Measurements from ENCODE around the gene GFER.

The GFER gene

DNA sequence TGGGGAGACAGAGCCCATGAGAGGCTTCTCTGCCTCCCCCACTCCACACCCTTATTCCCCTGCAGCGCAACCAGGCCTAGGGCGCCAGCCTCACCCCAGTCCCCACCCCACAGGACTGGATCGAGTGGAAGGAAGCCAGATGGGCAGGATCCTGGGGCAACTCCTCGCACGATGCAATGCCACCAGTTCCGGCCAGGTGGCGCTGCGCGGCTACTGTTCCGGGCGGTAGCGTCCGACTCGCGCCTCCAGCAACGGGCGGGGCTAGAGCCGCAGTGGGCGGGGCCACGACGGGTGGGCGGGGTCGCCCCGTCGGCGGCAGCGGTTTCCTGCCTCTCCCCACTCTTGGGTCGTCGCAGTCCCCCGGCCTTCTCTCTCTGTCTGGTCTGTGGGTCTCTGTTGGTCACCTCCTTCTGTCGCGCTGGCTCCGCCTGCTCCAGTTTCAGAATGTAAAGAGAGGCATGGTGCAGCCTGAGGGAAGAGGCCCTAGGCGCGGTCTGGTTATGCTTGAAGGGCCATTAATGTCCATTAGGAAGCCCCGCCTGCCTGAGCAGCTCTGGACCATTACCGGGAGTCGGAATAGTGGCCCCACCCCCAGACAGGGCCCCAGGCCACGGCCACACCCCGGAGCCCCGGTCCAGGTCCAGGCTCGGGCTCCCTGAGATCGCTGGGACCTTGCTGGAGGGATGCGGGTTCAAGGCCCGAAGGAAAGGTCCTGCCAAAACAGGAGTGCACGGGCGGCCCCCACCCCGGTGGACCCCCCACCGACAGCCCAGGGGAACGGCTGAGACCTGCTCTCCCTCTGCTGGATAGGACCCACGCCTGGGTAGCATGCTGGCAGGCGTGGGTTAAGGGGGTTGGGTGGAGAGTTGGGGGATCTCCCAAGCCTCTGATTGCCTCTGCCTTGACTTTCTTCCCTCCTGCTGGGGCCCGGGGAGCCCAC, 39.4 kb downstream of the GFER start:
- H3K23ac ChIP-seq (ENCODE audit: low read depth, low read length, poor library complexity): peak overlapping the region; percentile 89
- H2BK120ac ChIP-seq (ENCODE audit: low read depth, low read length): peak overlapping the region; percentile 83
- H3K9ac ChIP-seq (ENCODE audit: low read depth, low read length, poor library complexity): peak overlapping the region; percentile 63
- peak overlapping the region; percentile 94 for H3K18ac ChIP-seq (ENCODE audit: low read length)
- H2BK5ac ChIP-seq (ENCODE audit: low read length): peak overlapping the region; percentile 53
- H2BK12ac ChIP-seq (ENCODE audit: low read length): no peak overlapping the region
- peak overlapping the region; percentile 95 for H2BK15ac ChIP-seq (ENCODE audit: low read length)
- DNase-seq (ENCODE audit: low spot score): peak; percentile 92
- peaks cover 4 to 5% of the 10 kb centered on the region in 2 donors for H3K9me3 ChIP-seq (replicated peaks in 1 of 2; ENCODE audit: control insufficient read depth in 2 of 2, insufficient read depth in 1 of 2, low read depth in 1 of 2, low read length in 2 of 2)
- H3K79me1 ChIP-seq (ENCODE audit: low read depth, low read length): no peaks in the 10 kb centered on the region
- peak overlapping the region; percentile 8 for H3K4ac ChIP-seq (ENCODE audit: low read length)
- H3K36me3 ChIP-seq (replicated peaks in 1 of 2; ENCODE audit: control insufficient read depth in 2 of 2, insufficient read depth in 2 of 2, low read length in 2 of 2): no peaks in the 10 kb centered on the region
- peak overlapping the region; percentile 34 to 66 for H3K4me3 ChIP-seq (ENCODE audit: low read length in 2 of 2)
- H4K91ac ChIP-seq (ENCODE audit: low read depth, low read length, poor library complexity): no peak overlapping the region
- H3K14ac ChIP-seq (ENCODE audit: low read length): peak overlapping the region; percentile 90
- H3K27ac ChIP-seq (replicated peaks; ENCODE audit: low read length): no peak overlapping the region
- peak overlapping the region; percentile 80 for H3K4me2 ChIP-seq (ENCODE audit: insufficient read depth, low read length, poor library complexity, severe bottlenecking)
- peak overlapping the region; percentile 97 for H2AK5ac ChIP-seq (ENCODE audit: low read depth, low read length)
- peaks cover 22 to 67% (median 62%) of the 10 kb centered on the region in 3 experiments for H3K27me3 ChIP-seq (ENCODE audit: control insufficient read depth in 3 of 3, insufficient read depth in 3 of 3, low read depth in 1 of 3, low read length in 3 of 3)
- no CpG with 5 or more reads among the region's 53 CpGs for WGBS, 2 donors (ENCODE audit: extremely low coverage in 2 of 2, insufficient read length in 2 of 2, insufficient replicate concordance in 1 of 2)
- H4K8ac ChIP-seq (ENCODE audit: low read depth, low read length): no peak overlapping the region
- H2AFZ ChIP-seq (ENCODE audit: low read length): peak overlapping the region; percentile 93
- peaks cover 11 to 17% of the 10 kb centered on the region in 2 donors for H3K4me1 ChIP-seq (ENCODE audit: control insufficient read depth in 2 of 2, insufficient read depth in 1 of 2, low read depth in 1 of 2, low read length in 2 of 2)

DNA sequence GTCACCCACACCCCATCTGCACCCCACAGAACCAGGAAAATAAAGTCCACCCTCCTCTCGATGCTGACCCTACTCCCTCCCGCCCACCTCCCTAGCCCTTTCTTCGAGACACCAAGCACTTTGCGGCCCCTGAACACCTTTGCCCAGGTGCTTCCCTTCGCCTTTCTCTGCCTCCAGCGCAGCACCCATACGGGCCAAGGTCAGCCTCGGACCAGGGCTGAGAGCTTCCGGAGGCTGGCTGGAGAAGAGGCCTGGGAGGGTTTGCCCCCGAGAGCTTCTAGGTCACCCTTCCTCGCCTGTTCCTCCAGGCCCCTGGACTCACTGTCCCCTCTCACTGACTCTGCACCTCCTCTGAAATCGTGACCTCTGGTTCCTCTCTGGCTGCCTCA, 40.0 kb downstream of the GFER start:
- no peak overlapping the region for H4K91ac ChIP-seq (ENCODE audit: low read depth, low read length, poor library complexity)
- peaks cover 4% of the 10 kb centered on the region for H3K79me1 ChIP-seq (ENCODE audit: low read depth, low read length)
- H3K4ac ChIP-seq (ENCODE audit: low read length): peak overlapping the region; percentile 8
- no peak overlapping the region for H2BK12ac ChIP-seq (ENCODE audit: low read length)
- no peaks in the 10 kb centered on the region for H3K36me3 ChIP-seq (replicated peaks in 1 of 2; ENCODE audit: control insufficient read depth in 2 of 2, insufficient read depth in 2 of 2, low read length in 2 of 2)
- no peak overlapping the region for H3K4me2 ChIP-seq (ENCODE audit: insufficient read depth, low read length, poor library complexity, severe bottlenecking)
- peaks cover 11 to 17% of the 10 kb centered on the region in 2 donors for H3K4me1 ChIP-seq (ENCODE audit: control insufficient read depth in 2 of 2, insufficient read depth in 1 of 2, low read depth in 1 of 2, low read length in 2 of 2)
- H2BK15ac ChIP-seq (ENCODE audit: low read length): peak overlapping the region; percentile 95
- H4K8ac ChIP-seq (ENCODE audit: low read depth, low read length): no peak overlapping the region
- H3K23ac ChIP-seq (ENCODE audit: low read depth, low read length, poor library complexity): peak overlapping the region; percentile 89
- peaks cover 20 to 65% (median 64%) of the 10 kb centered on the region in 3 experiments for H3K27me3 ChIP-seq (ENCODE audit: control insufficient read depth in 3 of 3, insufficient read depth in 3 of 3, low read depth in 1 of 3, low read length in 3 of 3)
- no CpG with 5 or more reads among the region's 12 CpGs for WGBS, 2 donors (ENCODE audit: extremely low coverage in 2 of 2, insufficient read length in 2 of 2, insufficient replicate concordance in 1 of 2)
- H3K9me3 ChIP-seq (replicated peaks in 1 of 2; ENCODE audit: control insufficient read depth in 2 of 2, insufficient read depth in 1 of 2, low read depth in 1 of 2, low read length in 2 of 2): peaks cover 4 to 5% of the 10 kb centered on the region in 2 donors
- H2BK120ac ChIP-seq (ENCODE audit: low read depth, low read length): peak overlapping the region; percentile 83
- H3K18ac ChIP-seq (ENCODE audit: low read length): peak overlapping the region; percentile 94
- no peak overlapping the region for H3K27ac ChIP-seq (replicated peaks; ENCODE audit: low read length)
- no peak overlapping the region for H3K14ac ChIP-seq (ENCODE audit: low read length)
- DNase-seq (ENCODE audit: low spot score): no peak
- H2AFZ ChIP-seq (ENCODE audit: low read length): peak overlapping the region; percentile 93
- H3K4me3 ChIP-seq (ENCODE audit: low read length in 2 of 2): no peak overlapping the region
- H2AK5ac ChIP-seq (ENCODE audit: low read depth, low read length): peak overlapping the region; percentile 97
- H3K9ac ChIP-seq (ENCODE audit: low read depth, low read length, poor library complexity): no peak overlapping the region
- H2BK5ac ChIP-seq (ENCODE audit: low read length): peak overlapping the region; percentile 42

DNA sequence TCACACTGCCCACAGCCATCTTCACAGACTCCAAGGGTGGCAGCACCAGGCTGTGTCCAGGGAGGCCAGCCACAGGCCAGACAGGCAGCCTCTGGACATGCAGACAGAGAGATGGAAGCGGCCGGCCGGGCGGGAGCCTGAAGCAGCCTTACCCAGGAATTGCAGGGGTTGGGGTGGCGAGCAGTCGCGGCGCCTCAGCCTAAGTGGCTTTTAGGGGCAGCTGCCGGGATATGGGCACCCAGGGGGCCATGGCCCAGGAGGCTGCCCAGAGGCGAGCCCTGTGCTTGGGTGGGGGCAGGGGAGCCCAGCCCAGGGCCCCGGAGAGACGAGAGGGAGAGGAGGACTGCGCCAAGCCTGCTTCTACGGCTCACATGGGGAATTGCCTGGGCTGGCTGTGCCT, 41.3 kb downstream of the GFER start:
- H3K36me3 ChIP-seq (replicated peaks in 1 of 2; ENCODE audit: control insufficient read depth in 2 of 2, insufficient read depth in 2 of 2, low read length in 2 of 2): no peaks in the 10 kb centered on the region
- peak overlapping the region; percentile 71 for H3K18ac ChIP-seq (ENCODE audit: low read length)
- no peak overlapping the region for H3K27ac ChIP-seq (replicated peaks; ENCODE audit: low read length)
- peak overlapping the region; percentile 47 for H2BK120ac ChIP-seq (ENCODE audit: low read depth, low read length)
- H3K9ac ChIP-seq (ENCODE audit: low read depth, low read length, poor library complexity): peak overlapping the region; percentile 21
- H3K23ac ChIP-seq (ENCODE audit: low read depth, low read length, poor library complexity): peak overlapping the region; percentile 55
- H3K4ac ChIP-seq (ENCODE audit: low read length): peak overlapping the region; percentile 37
- no CpG with 5 or more reads among the region's 14 CpGs for WGBS, 2 donors (ENCODE audit: extremely low coverage in 2 of 2, insufficient read length in 2 of 2, insufficient replicate concordance in 1 of 2)
- H3K4me1 ChIP-seq (ENCODE audit: control insufficient read depth in 2 of 2, insufficient read depth in 1 of 2, low read depth in 1 of 2, low read length in 2 of 2): peaks cover 11 to 16% of the 10 kb centered on the region in 2 donors
- no peak overlapping the region for H3K4me3 ChIP-seq (ENCODE audit: low read length in 2 of 2)
- H2BK12ac ChIP-seq (ENCODE audit: low read length): peak overlapping the region; percentile 90
- peak overlapping the region; percentile 90 for H2AK5ac ChIP-seq (ENCODE audit: low read depth, low read length)
- peaks cover 4% of the 10 kb centered on the region for H3K79me1 ChIP-seq (ENCODE audit: low read depth, low read length)
- peak overlapping the region; percentile 3 for H2AFZ ChIP-seq (ENCODE audit: low read length)
- DNase-seq (ENCODE audit: low spot score): no peak
- H3K4me2 ChIP-seq (ENCODE audit: insufficient read depth, low read length, poor library complexity, severe bottlenecking): no peak overlapping the region
- H3K14ac ChIP-seq (ENCODE audit: low read length): no peak overlapping the region
- H2BK15ac ChIP-seq (ENCODE audit: low read length): peak overlapping the region; percentile 79
- H2BK5ac ChIP-seq (ENCODE audit: low read length): no peak overlapping the region
- no peak overlapping the region for H4K91ac ChIP-seq (ENCODE audit: low read depth, low read length, poor library complexity)
- peaks cover 4 to 5% of the 10 kb centered on the region in 2 donors for H3K9me3 ChIP-seq (replicated peaks in 1 of 2; ENCODE audit: control insufficient read depth in 2 of 2, insufficient read depth in 1 of 2, low read depth in 1 of 2, low read length in 2 of 2)
- H3K27me3 ChIP-seq (ENCODE audit: control insufficient read depth in 3 of 3, insufficient read depth in 3 of 3, low read depth in 1 of 3, low read length in 3 of 3): peaks cover 8 to 52% (median 51%) of the 10 kb centered on the region in 3 experiments
- H4K8ac ChIP-seq (ENCODE audit: low read depth, low read length): no peak overlapping the region

DNA sequence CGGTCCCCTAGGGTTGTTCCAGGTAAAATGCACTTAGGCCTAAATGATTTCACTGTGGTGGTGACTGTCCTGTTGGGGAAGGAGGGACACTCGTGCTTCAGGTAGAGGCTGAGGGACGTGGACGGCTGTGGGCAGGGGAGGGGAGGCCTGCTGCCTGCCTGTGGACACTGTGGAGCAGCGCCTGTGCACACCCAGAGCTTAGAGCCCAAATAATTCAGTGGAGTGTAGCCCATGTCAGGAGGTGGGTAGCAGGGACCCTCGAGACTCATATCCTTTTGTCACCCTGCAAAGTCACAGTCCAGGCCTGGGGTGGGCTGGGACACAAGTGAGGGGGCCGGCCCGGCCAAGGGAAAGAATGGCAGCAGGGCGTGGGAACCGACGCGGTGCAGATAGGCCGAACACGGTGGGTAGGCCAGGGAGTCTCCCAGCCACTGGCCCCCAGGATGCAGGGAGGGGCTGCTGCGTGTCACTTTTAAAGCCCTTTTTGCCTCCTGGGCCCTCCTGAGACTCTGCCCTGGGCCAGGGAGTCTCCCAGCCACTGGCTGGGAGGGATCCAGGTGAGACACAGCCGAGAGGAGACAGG, 42.0 kb downstream of the GFER start:
- Histone ChIP-seq H3K4ac (ENCODE audit: low read length) (no peak overlapping the region), H2BK15ac (ENCODE audit: low read length) (peak overlapping the region; percentile 79), H2AFZ (ENCODE audit: low read length) (peak overlapping the region; percentile 59), H3K14ac (ENCODE audit: low read length) (no peak overlapping the region), H2BK5ac (ENCODE audit: low read length) (no peak overlapping the region), H4K91ac (ENCODE audit: low read depth, low read length, poor library complexity) (no peak overlapping the region), H3K18ac (ENCODE audit: low read length) (peak overlapping the region; percentile 50), H3K23ac (ENCODE audit: low read depth, low read length, poor library complexity) (peak overlapping the region; percentile 55), H3K79me1 (ENCODE audit: low read depth, low read length) (peaks cover 4% of the 10 kb centered on the region), H3K27ac (replicated peaks; ENCODE audit: low read length) (no peak overlapping the region), H3K4me3 (ENCODE audit: low read length in 2 of 2) (peak overlapping the region in 1 of 2 donors; percentile 27), H3K4me2 (ENCODE audit: insufficient read depth, low read length, poor library complexity, severe bottlenecking) (no peak overlapping the region), H2BK120ac (ENCODE audit: low read depth, low read length) (peak overlapping the region; percentile 47), H3K4me1 (ENCODE audit: control insufficient read depth in 2 of 2, insufficient read depth in 1 of 2, low read depth in 1 of 2, low read length in 2 of 2) (peaks cover 7 to 16% of the 10 kb centered on the region in 2 donors), H3K9ac (ENCODE audit: low read depth, low read length, poor library complexity) (peak overlapping the region; percentile 32), H3K36me3 (replicated peaks in 1 of 2; ENCODE audit: control insufficient read depth in 2 of 2, insufficient read depth in 2 of 2, low read length in 2 of 2) (no peaks in the 10 kb centered on the region), H3K9me3 (replicated peaks in 1 of 2; ENCODE audit: control insufficient read depth in 2 of 2, insufficient read depth in 1 of 2, low read depth in 1 of 2, low read length in 2 of 2) (peaks cover 4 to 5% of the 10 kb centered on the region in 2 donors), H2AK5ac (ENCODE audit: low read depth, low read length) (peak overlapping the region; percentile 90), H4K8ac (ENCODE audit: low read depth, low read length) (no peak overlapping the region), H2BK12ac (ENCODE audit: low read length) (peak overlapping the region; percentile 46), H3K27me3 (ENCODE audit: control insufficient read depth in 3 of 3, insufficient read depth in 3 of 3, low read depth in 1 of 3, low read length in 3 of 3) (peaks cover 3 to 45% (median 44%) of the 10 kb centered on the region in 3 experiments)
- no peak for DNase-seq (ENCODE audit: low spot score)
- WGBS, 2 donors (ENCODE audit: extremely low coverage in 2 of 2, insufficient read length in 2 of 2, insufficient replicate concordance in 1 of 2): no CpG with 5 or more reads among the region's 16 CpGs

All from neuronal stem cell (in vitro differentiated cells).